HCT116 (cell line): ENCODE results near the gene SIGLEC7. TPM values are rescaled to one million over a fixed set of nuclear protein-coding genes. Genes with fewer than 3 reads are reported as not detected.
A peak's percentile ranks its signal among the peaks of the same experiment; 100 is the strongest.

ENCODE experiments used
- ATAC-seq: fragments of 200-7000 bp; cut with Tn5 transposase; 2 replicates; pipeline ENCODE4 v1.9.1; 2020; ENCODE audit warnings: mild to moderate bottlenecking, moderate library complexity
- BruUV-seq: library from RNA; stranded (reverse); fragments of 400-500 nt; replicated peaks from 2 replicates; lab custom pipeline; 2021; lab: Mats Ljungman, UMichigan
- CTCF ChIA-PET: fragments of 300-600 bp; sonication (Branson Sonifier 250); formaldehyde crosslinking; loops from one replicate; lab custom pipeline; 2021; ENCODE audit warnings: antibody characterized with exemption; lab: Charles Lee
- POLR2A ChIA-PET: fragments of 300-600, 350-600 bp; sonication (Branson Sonifier 250); formaldehyde crosslinking; loops from one replicate; lab custom pipeline; 2021; ENCODE audit warnings: antibody characterized with exemption; lab: Charles Lee
- RAD21 ChIA-PET, 2 experiments: fragments of 300-600 bp; sonication (Branson Sonifier 250); formaldehyde crosslinking; loops; one replicate each; lab custom pipeline; 2023; ENCODE audit warnings: low total read pairs in 2 of 2; ENCODE audit not compliant: uncharacterized antibody in 2 of 2, unreplicated experiment in 2 of 2, low non-redundant PET in 1 of 2; lab: Charles Lee
- DNase-seq: peaks from one replicate; pipeline ENCODE4 v3.0.0-alpha.2; 2010; ENCODE audit warnings: low read depth, low spot score
- H2AFZ ChIP-seq: fragments of 200-600 bp; shearing (Covaris generic), sonication (generic); 2 replicates; pipeline ENCODE4 v1.6.1; 2017; ENCODE audit warnings: low read depth, mixed run types, mixed read lengths, antibody characterized with exemption, low read length; ENCODE audit not compliant: poor library complexity, severe bottlenecking
- H3K27ac ChIP-seq: 2 replicates; pipeline ENCODE4 v1.5.1; 2012; ENCODE audit warnings: low read depth, low read length
- H3K27me3 ChIP-seq: fragments of 200-600 bp; sonication (generic); 2 replicates; pipeline ENCODE4 v1.6.1; 2016; ENCODE audit warnings: mixed run types, low read length, mixed read lengths; ENCODE audit not compliant: insufficient read depth
- H3K36me3 ChIP-seq, 2 experiments: fragments of 200-500 bp in 1 of 2; fragments of 200-600 bp in 1 of 2; sonication (Bioruptor generic) in 1 of 2; sonication (generic) in 1 of 2; 2 replicates each; pipeline versions ENCODE4 v1.5.1 to v1.6.1; 2014 to 2016; ENCODE audit warnings: low read length in 2 of 2, inconsistent platforms in 1 of 2, mixed read lengths in 1 of 2, mixed run types in 1 of 2; ENCODE audit not compliant: insufficient read depth in 2 of 2, control insufficient read depth in 1 of 2
- H3K4me1 ChIP-seq, 2 experiments: fragments of 200-600 bp in 1 of 2; sonication (generic) in 1 of 2; 2 replicates each; pipeline versions ENCODE4 v1.5.1 to v1.6.1; 2012 to 2017; ENCODE audit warnings: low read length in 2 of 2, inconsistent platforms in 1 of 2, mild to moderate bottlenecking in 1 of 2, mixed read lengths in 1 of 2, mixed run types in 1 of 2, moderate library complexity in 1 of 2; ENCODE audit not compliant: insufficient read depth in 2 of 2, control insufficient read depth in 1 of 2
- H3K4me2 ChIP-seq: fragments of 200-600 bp; sonication (generic); 2 replicates; pipeline ENCODE4 v1.6.1; 2017; ENCODE audit warnings: mixed run types, low read length, mixed read lengths
- H3K4me3 ChIP-seq, 2 experiments: fragments of 200-600 bp in 1 of 2; sonication (generic) in 1 of 2; replicated peaks in 1 of 2; 2 replicates each; pipeline ENCODE4 v1.5.1; 2011 to 2016; ENCODE audit warnings: low read length in 2 of 2, control low read depth in 1 of 2, low read depth in 1 of 2, mild to moderate bottlenecking in 1 of 2, mixed read lengths in 1 of 2, mixed run types in 1 of 2
- H3K79me2 ChIP-seq: fragments of 200-600 bp; sonication (generic); 2 replicates; pipeline ENCODE4 v1.6.1; 2017; ENCODE audit warnings: mild to moderate bottlenecking, mixed run types, low read length, moderate library complexity, mixed read lengths; ENCODE audit not compliant: insufficient read depth
- H3K9ac ChIP-seq: fragments of 200-600 bp; sonication (generic); 2 replicates; pipeline ENCODE4 v1.6.1; 2016; ENCODE audit warnings: low read length, mixed read lengths
- H3K9me2 ChIP-seq: fragments of 200-600 bp; sonication (generic), shearing (Covaris generic); 2 replicates; pipeline ENCODE4 v1.6.1; 2017; ENCODE audit warnings: mixed run types, mild to moderate bottlenecking, moderate library complexity; ENCODE audit not compliant: insufficient read depth
- H3K9me3 ChIP-seq, 2 experiments: fragments of 200-500 bp in 1 of 2; fragments of 200-600 bp in 1 of 2; sonication (Bioruptor generic) in 1 of 2; sonication (generic) in 1 of 2; 2 replicates each; pipeline ENCODE4 v1.6.1; 2014 to 2017; ENCODE audit warnings: low read length in 2 of 2, mixed read lengths in 2 of 2, inconsistent platforms in 1 of 2, low read depth in 1 of 2, mild to moderate bottlenecking in 1 of 2, mixed run types in 1 of 2, moderate library complexity in 1 of 2; ENCODE audit not compliant: control insufficient read depth in 1 of 2, insufficient read depth in 1 of 2
- H4K20me1 ChIP-seq: fragments of 200-600 bp; sonication (generic), shearing (Covaris generic); 2 replicates; pipeline ENCODE4 v1.6.1; 2017; ENCODE audit warnings: mixed run types, mild to moderate bottlenecking, moderate library complexity; ENCODE audit not compliant: insufficient read depth
- ATF3 ChIP-seq: IDR thresholded peaks from 2 replicates; pipeline ENCODE4 v1.6.1; 2012
- CTCF ChIP-seq, 3 experiments: fragments of 200-600 bp in 1 of 3; sonication (generic) in 1 of 3; IDR thresholded peaks in 2 of 3; conservative IDR thresholded peaks in 1 of 3; 2 replicates each; pipeline ENCODE4 v1.5.1; 2012 to 2017; ENCODE audit warnings: low read depth in 2 of 3, low read length in 2 of 3, antibody characterized with exemption in 1 of 3, borderline replicate concordance in 1 of 3, control low read depth in 1 of 3, mild to moderate bottlenecking in 1 of 3, mixed read lengths in 1 of 3, mixed run types in 1 of 3, moderate library complexity in 1 of 3; ENCODE audit not compliant: insufficient read depth in 1 of 3
- JUND ChIP-seq: IDR thresholded peaks from 2 replicates; pipeline ENCODE4 v1.6.1; 2012
- POLR2A ChIP-seq: IDR thresholded peaks from 2 replicates; pipeline ENCODE4 v1.7.0; 2011; ENCODE audit warnings: borderline replicate concordance; ENCODE audit not compliant: insufficient read depth, insufficient read length; ENCODE audit errors: extremely low read depth
- RAD21 ChIP-seq: IDR thresholded peaks from 2 replicates; pipeline ENCODE4 v1.6.1; 2012; ENCODE audit warnings: low read depth, mild to moderate bottlenecking
- SP1 ChIP-seq: IDR thresholded peaks from 2 replicates; pipeline ENCODE4 v1.6.1; 2012; ENCODE audit warnings: low read depth
- YY1 ChIP-seq: IDR thresholded peaks from 2 replicates; pipeline ENCODE4 v1.6.1; 2011; ENCODE audit warnings: low read length, low read depth, moderate library complexity, mild to moderate bottlenecking; ENCODE audit not compliant: insufficient replicate concordance; ENCODE audit errors: extremely low read depth
- ZFX ChIP-seq: fragments of 450-650 bp; IDR thresholded peaks from 2 replicates; pipeline ENCODE4 v1.6.1; 2017
- ZNF274 ChIP-seq: fragments of 200-500 bp; sonication (Bioruptor generic); IDR thresholded peaks from 2 replicates; pipeline ENCODE4 v1.6.1; 2014; ENCODE audit warnings: mild to moderate bottlenecking, low read depth, low read length, inconsistent platforms
- intact Hi-C: fragments of 100-400 bp; cut with micrococcal nuclease; formaldehyde crosslinking; loops from 2 replicates; pipeline ENCODE4 v1.10.0; 2022
- total RNA-seq: library from RNA; stranded (reverse); gene quantifications from one replicate; pipeline ENCODE4 v1.2.1, GENCODE V29; 2021; ENCODE audit not compliant: unreplicated experiment

The SIGLEC7 gene
- total RNA-seq, 1 experiment from 2014 or later = not detected

GRCh38 chr19:51107406-51108065, 34.6 kb upstream of the SIGLEC7 start:
- RAD21 ChIA-PET = no interaction called here
- ATAC-seq (peak; percentile 33), DNase-seq (peak; percentile 15)
- intact Hi-C loops = no loop called here
- no peaks in the 10 kb centered on the region for H3K27me3 ChIP-seq
- peak overlapping the region; percentile 93 to 95 for H3K4me3 ChIP-seq
- peak overlapping the region; percentile 97 for H3K4me2 ChIP-seq
- peaks cover 19 to 37% of the 10 kb centered on the region in 2 experiments for H3K4me1 ChIP-seq
- H3K9ac ChIP-seq = peak overlapping the region; percentile 70
- H3K9me3 ChIP-seq = no peaks in the 10 kb centered on the region
- 0 out of 6 replicates have a peak, but pooled peaks of 1 of the 3 experiments have one; percentile 3 for TF ChIP-seq CTCF (IDR thresholded peaks at IDR 0.05 in 2 of 3, conservative IDR thresholded peaks at IDR 0.05 in 1 of 3; ENCODE audit: borderline replicate concordance in 1 of 3, insufficient read depth in 1 of 3, low read depth in 2 of 3, low read length in 2 of 3)
- TF ChIP-seq ZFX = no peak
- no peaks in the 10 kb centered on the region for H3K9me2 ChIP-seq
- H3K36me3 ChIP-seq = peaks cover 6 to 12% of the 10 kb centered on the region in 2 experiments; a peak in 3 of 4 replicates
- TSS peak; percentile 62 for BruUV-seq
- POLR2A ChIA-PET = no interaction called here
- CTCF ChIA-PET = no interaction called here
- no peak overlapping the region for H2AFZ ChIP-seq
- H4K20me1 ChIP-seq = no peaks in the 10 kb centered on the region
- H3K27ac ChIP-seq = peak overlapping the region; percentile 44
- peaks cover 40% of the 10 kb centered on the region for H3K79me2 ChIP-seq

GRCh38 chr19:51108066-51108804, 33.9 kb upstream of the SIGLEC7 start, which contains the start of gene CTU1:
Gene CTU1, minus strand, starts transcription at chr19:51108409. Its CDS starts 3,840 bp downstream, at chr19:51104569.
- Histone ChIP-seq H2AFZ (peak within 1 kb of the TSS; percentile 91), H3K9me3 (no peaks in the 10 kb centered on the region), H3K27me3 (no peaks in the 10 kb centered on the region; the same call in 1 of the 2 replicates), H3K79me2 (peaks cover 34% of the 10 kb centered on the region), H3K4me3 (peak within 1 kb of the TSS; percentile 93 to 95), H3K9ac (peak within 1 kb of the TSS; percentile 70), H3K36me3 (peaks cover 0 to 6% of the 10 kb centered on the region in 2 experiments; a peak in 2 of 4 replicates), H3K4me1 (peaks cover 19 to 37% of the 10 kb centered on the region in 2 experiments), H3K9me2 (no peaks in the 10 kb centered on the region), H4K20me1 (no peaks in the 10 kb centered on the region), H3K4me2 (peak within 1 kb of the TSS; percentile 97), H3K27ac (peak within 1 kb of the TSS; percentile 44)
- ATAC-seq (peak; percentile 93), DNase-seq (peak; percentile 99)
- BruUV-seq = no TSS peak
- ChIA-PET CTCF (no interaction called here), POLR2A (no interaction called here), RAD21 (no interaction called here)
- intact Hi-C loops = no loop called here
- TF ChIP-seq RAD21 (no peak), SP1 (no peak; the same call in 1 of the 2 replicates), ZNF274 (no peak), JUND (no peak), POLR2A (peak; percentile 60), YY1 (peak; percentile 64), ATF3 (no peak), CTCF (IDR thresholded peaks at IDR 0.05 in 2 of 3, conservative IDR thresholded peaks at IDR 0.05 in 1 of 3; ENCODE audit: borderline replicate concordance in 1 of 3, insufficient read depth in 1 of 3, low read depth in 2 of 3, low read length in 2 of 3) (no peak), ZFX (peak; percentile 87)
